ENCODE measurements around the gene TAF11.
"Not testable (repeated sequence)": the region's sequence is repeated elsewhere in the genome, so short reads cannot be mapped to it uniquely, and the experiment has no call there.

TAF11 gene

DNA sequence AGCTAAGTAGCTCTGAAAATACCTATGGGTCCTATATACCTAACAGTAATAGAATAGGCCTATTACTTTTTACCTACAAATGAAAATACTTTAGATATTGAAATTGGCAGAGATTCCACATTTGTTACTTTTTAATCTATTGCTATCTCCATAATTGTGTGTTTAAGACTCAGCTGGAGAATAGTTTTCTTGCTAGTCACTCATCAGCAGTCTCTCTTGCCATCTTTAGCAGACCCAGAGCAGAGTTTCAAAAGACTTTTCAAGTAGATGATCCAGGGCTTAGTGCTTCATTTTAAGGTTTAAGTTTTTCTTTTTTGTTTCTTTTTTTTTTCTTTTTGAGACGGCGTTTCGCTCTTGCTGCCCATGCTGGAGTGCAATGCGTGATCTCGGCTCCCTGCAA is 14.1 kb upstream of the TAF11 start:
- TF ChIP-seq, protein P1, sequence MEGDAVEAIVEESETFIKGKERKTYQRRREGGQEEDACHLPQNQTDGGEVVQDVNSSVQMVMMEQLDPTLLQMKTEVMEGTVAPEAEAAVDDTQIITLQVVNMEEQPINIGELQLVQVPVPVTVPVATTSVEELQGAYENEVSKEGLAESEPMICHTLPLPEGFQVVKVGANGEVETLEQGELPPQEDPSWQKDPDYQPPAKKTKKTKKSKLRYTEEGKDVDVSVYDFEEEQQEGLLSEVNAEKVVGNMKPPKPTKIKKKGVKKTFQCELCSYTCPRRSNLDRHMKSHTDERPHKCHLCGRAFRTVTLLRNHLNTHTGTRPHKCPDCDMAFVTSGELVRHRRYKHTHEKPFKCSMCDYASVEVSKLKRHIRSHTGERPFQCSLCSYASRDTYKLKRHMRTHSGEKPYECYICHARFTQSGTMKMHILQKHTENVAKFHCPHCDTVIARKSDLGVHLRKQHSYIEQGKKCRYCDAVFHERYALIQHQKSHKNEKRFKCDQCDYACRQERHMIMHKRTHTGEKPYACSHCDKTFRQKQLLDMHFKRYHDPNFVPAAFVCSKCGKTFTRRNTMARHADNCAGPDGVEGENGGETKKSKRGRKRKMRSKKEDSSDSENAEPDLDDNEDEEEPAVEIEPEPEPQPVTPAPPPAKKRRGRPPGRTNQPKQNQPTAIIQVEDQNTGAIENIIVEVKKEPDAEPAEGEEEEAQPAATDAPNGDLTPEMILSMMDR (IDR thresholded peaks at IDR 0.05; ENCODE audit: extremely low read depth, missing control alignments), result no peak
- no peak for DNase-seq (ENCODE audit: low spot score)

DNA sequence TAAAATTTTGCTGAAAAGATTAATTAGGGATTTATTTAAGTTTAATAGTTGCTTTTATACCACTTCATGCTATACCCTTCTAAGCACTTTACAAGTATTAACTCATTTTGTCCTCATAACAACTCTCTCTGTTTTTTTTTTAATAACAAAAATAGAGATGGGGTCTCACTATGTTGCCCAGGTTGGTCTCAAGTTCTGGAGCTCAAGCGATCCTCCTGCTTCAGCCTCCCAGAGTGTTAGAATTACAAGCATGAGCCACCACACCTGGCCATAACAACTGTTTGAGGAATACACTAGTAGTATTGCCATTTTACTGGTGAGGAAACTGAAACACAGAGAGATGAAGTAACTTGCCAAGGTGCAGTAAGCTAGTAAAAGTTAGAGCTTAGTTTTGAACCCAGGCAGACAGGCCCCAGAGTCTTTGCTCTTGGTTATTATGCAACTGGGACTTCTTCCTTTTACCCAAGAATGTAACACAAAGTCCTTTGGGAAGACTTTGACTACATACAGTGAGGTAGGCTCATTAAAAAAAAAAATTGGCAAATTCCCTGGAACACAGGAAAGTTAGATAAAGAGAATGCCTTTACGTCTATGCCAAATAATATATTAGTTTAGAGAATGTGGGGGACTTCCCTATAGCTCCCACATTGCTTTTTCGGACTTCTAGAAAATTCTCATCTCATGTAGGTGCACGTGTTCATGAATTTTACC is 12.6 kb upstream of the TAF11 start:
- no peak for DNase-seq (ENCODE audit: low spot score)
- TF ChIP-seq, protein P1 (IDR thresholded peaks at IDR 0.05; ENCODE audit: extremely low read depth, missing control alignments), result no peak

DNA sequence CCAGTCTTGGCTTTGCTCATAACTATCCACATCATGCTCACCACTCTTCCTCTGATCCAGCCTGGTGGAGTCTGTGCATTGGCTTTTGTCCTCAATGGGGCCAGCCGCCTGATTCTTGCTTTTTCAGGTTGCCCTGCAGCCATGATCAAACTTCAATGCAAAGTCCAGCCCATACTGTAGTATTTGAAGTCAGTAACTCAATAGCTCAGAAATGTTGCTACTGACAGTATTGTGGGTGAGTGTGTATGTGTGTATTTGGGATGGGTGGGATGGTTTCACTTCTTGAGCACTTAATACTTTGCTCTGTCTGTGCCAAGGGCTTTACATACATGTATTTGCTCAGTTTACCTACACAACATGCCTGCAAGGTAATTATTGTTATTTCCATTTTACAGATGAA is 11.9 kb upstream of the TAF11 start:
- DNase-seq (ENCODE audit: low spot score), result not testable (repeated sequence)

DNA sequence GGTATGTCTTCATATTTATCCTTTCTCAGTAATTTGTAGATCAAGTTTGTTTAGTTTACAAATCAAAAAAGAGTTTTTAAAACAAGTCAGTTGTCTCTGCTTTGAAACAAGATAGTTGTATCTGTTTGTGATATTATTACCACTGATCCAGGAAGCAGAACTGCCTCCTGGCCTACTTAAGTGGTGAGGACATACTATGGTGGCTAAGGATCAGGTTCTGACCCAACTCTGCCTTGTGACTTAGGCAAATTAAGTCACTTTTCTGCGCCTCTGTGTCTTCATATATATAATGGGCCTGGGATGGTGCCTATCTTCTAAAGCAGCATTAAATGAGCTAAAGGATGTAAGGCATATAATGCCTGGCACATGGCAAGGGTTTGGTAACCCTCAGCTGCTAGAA is 9.9 kb upstream of the TAF11 start:
- TF ChIP-seq, protein P1 (IDR thresholded peaks at IDR 0.05; ENCODE audit: extremely low read depth, missing control alignments), result no peak
- DNase-seq (ENCODE audit: low spot score), result no peak

DNA sequence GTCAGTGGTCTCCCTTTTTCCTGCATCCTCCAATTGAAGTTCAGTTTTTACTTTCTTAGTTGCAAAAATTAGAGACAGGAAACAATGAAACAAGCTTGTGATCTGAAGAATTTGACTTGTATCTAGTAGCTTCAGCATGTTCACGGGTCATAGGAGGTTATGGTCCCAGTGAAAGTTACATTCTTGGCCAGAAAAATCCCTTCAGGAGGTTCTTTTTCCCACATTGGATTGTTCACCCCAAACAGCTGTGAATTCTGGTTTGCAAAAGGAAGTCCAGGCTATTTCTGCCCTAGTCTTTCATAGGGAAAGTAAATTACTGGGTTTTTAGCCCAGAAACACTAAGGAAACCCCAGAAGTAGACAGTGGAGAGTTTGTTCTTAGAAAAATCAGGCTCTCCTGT is 9.3 kb upstream of the TAF11 start:
- TF ChIP-seq, protein P1 (IDR thresholded peaks at IDR 0.05; ENCODE audit: extremely low read depth, missing control alignments), result no peak
- DNase-seq (ENCODE audit: low spot score), result no peak

DNA sequence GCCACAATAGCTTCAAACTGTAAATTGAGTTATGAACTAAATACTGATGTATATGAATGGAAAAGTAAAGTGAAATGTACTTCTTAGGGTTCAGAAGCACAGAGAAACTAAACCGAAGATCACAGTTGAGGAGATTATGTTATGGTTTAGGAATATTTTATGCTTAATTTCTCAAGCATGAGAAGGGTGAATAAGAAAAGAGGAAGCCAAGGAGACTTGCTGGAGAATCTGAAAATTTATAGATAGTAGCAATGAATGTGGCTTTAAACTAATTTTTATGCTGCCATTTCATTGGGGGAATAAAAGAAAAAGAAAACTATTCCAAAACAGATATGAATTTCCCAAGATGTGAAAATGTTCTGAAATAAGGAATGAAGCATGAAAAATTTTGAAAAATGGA is 6.9 kb upstream of the TAF11 start:
- DNase-seq (ENCODE audit: low spot score), result no peak
- TF ChIP-seq, protein P1 (IDR thresholded peaks at IDR 0.05; ENCODE audit: extremely low read depth, missing control alignments), result no peak

DNA sequence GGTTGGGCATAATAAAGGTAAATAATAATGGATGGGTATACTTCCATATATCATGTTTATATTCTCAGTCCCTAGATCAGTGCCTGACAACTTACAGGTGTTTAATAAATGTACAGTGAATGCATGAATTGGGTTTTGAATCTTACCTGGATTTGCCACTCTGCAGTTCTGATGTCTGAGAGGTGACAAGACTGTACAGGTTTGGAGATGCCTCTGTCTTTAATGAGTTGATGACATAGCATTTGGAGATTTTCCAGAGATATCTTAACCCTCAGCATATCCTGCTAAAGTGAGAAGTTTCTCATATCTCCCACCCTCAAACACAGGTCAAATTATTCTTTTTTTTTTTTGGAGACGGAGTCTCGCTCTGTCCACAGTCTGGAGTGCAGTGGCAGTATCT is 3.5 kb upstream of the TAF11 start:
- no peak for DNase-seq (ENCODE audit: low spot score)
- TF ChIP-seq, protein P1 (IDR thresholded peaks at IDR 0.05; ENCODE audit: extremely low read depth, missing control alignments), result no peak

DNA sequence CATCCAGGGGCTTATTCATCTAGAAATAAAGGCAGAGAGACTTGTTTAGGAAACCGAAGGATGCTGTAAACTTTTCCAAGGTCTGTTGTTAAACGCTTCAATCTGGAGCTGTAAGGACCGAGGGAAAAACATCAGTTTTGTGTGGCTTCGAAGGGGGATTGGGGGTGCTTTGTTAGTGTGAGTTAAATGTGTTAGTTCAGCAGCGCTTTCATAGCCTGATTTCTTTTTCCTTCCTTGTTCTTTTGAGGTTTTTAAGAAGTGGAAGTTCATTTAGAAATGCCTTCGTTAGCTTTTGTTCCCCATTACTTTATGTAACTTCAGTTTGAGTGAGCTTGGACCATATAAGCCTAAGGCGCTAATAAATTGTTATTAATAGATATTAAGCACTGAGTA is 2.7 kb upstream of the TAF11 start:
- TF ChIP-seq, protein P1 (IDR thresholded peaks at IDR 0.05; ENCODE audit: extremely low read depth, missing control alignments), result no peak
- DNase-seq (ENCODE audit: low spot score), result no peak
